GM19240 (cell line): ENCODE measurements around the gene RTN4IP1.
A peak's percentile ranks its signal among the peaks of the same experiment; 100 is the strongest.

Experiments used
- DNase-seq: peaks from one replicate; pipeline ENCODE4 v3.0.0; 2011; ENCODE audit warnings: low spot score; ENCODE audit not compliant: insufficient read length

Gene RTN4IP1

DNA sequence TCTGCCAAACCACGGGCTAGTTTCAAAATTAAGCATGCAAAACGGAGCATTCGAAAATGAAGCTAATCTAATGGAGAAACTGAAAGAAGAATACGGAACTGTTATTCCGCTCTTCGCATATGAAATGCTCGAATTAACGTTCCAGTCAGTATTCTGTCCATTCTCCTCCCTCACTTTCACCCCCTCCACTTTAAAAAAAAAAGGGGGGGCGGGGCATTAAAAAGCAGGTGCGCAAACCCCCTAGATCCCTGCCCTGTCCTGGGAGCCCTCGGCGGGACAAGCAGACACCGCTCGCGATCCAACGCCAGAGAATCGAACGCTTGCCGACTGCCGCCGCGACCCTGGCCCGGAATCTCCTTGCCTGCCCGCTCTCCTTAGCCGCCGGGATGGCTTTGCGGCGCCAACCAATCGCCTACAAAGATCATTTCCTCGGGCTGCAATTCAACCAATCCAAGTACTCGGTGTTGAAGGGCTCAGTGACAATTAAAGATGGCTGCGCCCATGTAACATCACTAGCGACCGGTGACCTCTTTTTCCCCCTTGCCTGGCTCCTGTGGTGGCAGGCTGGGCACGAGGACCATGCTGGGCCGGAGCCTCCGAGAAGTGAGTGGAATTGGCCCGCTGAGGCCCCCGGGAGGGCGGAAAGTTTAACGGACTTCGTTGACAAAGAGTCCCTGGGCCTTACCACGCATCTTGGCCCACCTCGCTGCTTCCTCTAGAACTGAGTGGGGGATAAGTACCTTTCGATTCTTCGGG, at the start of gene RTN4IP1, which contains the start of gene QRSL1:
RTN4IP1 (minus strand) TSS at position 396 of the 756 bp plus-strand sequence. CDS start 477 bp downstream, outside the sequence.
QRSL1 (plus strand) TSS at position 476 of the 756 bp plus-strand sequence; CDS start at position 580, 104 bp downstream.
- peak; percentile 61 for DNase-seq

DNA sequence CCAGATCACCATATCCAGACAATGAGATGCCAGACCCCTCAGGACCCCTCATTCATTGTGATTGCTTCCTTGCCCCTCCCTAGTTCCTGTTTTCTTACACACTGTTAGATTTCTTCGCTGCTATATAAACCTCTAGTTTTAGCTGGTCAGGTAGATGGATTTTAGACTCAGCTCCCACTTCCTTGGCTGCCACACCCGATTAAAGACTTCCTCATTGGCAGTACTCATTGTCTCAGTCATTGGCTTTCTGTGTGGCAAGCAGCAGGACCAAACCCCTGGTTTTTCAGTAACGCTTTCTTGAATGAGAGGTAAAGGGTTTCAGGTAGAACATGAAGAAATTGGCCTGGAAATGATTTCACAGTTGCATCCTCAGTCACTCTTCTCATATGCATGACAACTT, 48.0 kb upstream of the RTN4IP1 start:
- DNase-seq: no peak

- no peak for DNase-seq
These were observed 45.4 kb upstream of the RTN4IP1 start for GRCh38 chr6:106674541-106675229.

DNA sequence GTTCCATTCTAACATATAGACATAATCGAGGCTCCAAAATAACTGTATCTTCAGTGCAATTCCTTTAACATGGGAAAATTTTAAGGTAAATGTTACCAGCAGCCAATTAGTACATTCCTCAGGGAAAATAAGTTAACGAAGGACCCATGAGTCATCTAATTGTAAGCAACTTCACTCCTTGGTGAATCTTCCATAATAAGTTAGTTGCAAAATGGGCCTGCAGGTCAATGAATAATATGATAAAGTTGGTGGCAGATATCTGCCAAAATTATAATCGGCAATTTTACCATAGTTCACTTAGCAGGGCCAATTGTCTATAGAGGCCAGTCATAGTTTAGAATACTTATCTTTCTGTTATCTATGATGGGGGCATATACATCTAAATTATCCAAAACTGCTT, 42.4 kb upstream of the RTN4IP1 start:
- DNase-seq: no peak

DNA sequence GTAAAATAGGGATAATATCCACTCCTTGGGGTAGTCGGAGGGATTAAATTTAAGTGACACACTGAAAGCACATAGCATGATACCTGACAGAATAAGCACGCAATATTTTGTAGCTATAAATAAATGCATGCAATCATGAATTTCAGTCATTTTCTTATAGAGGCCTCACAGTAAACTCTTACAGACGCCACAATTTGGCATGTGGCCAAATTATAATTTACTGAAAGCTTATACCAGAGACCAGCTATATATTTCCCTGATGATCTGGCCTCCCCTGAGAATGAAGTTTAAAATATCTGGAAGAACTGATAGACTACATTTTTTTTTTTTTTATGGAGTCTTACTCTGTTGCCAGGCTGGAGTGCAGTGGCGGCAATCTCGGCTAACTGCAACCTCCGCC, 40.9 kb upstream of the RTN4IP1 start:
- DNase-seq: no peak

GRCh38 chr6:106667022-106667402, 37.7 kb upstream of the RTN4IP1 start:
- no peak for DNase-seq

- peak; percentile 26 for DNase-seq
These were observed 37.2 kb upstream of the RTN4IP1 start for GRCh38 chr6:106666282-106667021.

DNA sequence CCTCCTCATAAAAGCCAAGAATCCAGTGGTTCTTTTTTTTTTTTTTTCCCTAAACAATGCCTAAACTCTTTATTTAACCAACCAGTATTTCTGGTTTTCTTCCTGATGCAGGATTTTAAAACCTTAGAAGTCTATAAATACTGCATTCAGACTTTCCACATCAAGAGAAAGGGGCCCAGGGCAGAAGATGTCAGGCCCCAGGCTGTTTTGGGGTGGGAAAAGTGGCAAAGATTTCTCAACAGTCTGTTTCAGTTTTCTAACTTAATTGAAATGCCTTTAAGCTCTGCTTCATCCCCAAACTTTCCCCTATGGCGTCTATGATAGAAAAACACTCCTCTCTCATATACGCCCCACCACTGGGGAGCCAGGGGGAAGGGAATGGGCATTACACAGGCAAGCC, 33.2 kb upstream of the RTN4IP1 start:
- no peak for DNase-seq

DNA sequence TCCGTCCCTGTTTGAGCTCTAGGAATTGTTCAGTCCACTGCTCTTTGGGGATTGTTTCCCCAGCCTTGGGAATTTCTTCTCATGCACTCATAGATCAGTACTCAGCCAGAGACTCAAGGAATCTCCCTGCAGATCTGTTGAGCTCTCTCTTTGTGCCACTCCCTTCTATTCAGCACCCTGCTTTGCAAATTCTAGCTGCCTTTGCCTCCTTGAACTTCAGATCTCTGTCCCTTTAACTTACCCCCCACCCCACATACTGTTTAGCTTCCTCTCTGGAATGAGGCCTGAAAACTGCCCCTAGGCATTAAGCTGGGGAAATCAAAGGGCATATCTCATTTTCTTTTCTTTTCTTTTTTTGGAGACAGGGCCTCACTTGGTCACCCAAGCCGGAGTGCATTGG, 30.6 kb upstream of the RTN4IP1 start:
- DNase-seq: no peak

DNA sequence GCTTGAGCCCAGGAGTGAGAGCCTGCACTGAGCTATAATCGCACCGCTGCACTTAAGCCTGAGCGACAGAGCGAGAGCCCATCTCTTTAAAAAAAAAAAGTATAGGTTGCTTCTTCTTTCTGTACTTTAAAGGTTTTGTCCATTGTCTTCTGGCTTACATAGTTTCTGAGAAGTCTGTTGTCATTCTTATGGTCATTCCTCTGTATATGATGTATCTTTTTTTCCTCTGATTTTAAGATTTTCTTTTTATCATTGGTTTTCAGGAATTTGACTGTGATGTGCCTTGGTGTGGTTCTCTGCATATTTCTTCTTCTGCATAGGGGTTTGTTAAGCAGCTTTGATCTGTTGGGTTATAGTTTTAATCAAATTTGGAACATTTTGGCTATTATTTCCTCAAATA, 29.2 kb upstream of the RTN4IP1 start:
- no peak for DNase-seq

- DNase-seq: no peak
These were observed 19.5 kb upstream of the RTN4IP1 start for GRCh38 chr6:106648651-106649308.

GRCh38 chr6:106643061-106643460, 13.8 kb upstream of the RTN4IP1 start:
- DNase-seq: no peak

DNA sequence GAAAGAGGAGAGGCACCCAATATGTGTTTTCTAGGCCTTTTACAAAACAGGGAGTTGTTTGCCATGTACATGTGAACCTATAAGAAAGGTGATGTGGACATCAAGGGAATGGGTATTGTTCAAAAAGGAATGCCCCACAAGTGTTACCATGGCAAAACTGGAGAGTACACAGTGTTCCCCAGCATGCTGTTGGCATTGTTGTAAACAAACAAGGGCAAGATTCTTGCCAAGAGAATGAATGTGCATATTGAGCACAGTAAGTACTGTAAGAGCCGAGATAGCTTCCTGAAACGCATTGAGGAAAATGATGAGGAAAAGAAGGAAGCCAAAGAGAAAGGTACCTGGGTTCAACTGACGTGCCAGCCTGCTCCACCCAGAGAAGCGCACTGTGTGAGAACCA, 13.2 kb upstream of the RTN4IP1 start:
- DNase-seq: no peak

DNA sequence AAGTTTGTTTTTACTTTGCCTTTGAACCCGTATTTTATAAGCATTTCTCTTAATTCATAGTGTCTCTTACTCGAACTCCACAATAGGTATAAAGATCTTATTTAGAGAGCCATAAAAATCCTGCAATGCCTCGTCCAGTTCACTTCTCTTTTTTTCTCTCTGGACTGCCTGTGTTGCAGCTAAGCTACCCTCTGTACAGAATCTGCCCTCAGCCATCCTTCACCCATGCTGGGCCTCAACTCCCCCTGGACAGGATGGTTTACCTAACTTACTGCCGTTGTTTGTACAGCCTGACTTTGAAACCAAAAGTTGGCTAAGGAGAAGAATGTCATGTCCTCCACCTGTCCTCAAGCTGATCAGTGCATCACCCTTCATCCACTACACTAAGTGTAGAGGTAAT, 10.5 kb upstream of the RTN4IP1 start:
- no peak for DNase-seq

DNA sequence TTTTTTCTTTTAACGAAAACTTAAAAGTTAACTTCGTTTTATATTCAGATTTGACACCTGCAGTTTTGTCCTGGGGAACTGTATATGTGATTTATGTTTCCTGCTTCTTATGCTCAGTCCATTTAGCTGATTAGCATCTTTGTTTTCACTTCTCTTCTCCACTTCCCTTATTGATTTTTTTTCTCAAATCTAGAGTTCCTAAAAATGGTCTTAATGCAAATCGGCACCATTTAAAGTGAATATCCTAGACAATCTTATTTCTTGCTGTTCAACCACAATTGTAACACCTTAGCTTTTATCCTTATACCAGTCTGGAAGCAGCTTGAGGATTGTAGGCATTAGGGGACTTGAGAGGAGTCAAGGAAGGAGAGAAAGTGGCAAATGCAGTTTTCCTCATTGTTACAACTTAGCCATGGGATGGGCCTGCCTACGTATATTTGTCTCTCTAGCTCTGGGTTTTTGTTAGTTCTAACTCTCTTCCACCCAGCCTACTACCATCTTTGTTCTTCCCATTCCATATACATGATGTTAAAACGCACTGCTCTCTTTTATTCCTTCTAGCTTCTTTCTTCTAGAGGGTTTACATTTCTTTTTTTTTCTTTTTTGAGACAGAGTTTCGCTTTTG, 8.5 kb upstream of the RTN4IP1 start:
- DNase-seq: no peak

GRCh38 chr6:106637051-106637716, 7.9 kb upstream of the RTN4IP1 start:
- no peak for DNase-seq

GRCh38 chr6:106634565-106634964, 5.3 kb upstream of the RTN4IP1 start:
- no peak for DNase-seq

- no peak for DNase-seq
These were observed 2.0 kb upstream of the RTN4IP1 start for GRCh38 chr6:106631346-106631745.

GRCh38 chr6:106630366-106630765, 1.1 kb upstream of the RTN4IP1 start:
- DNase-seq: no peak

DNA sequence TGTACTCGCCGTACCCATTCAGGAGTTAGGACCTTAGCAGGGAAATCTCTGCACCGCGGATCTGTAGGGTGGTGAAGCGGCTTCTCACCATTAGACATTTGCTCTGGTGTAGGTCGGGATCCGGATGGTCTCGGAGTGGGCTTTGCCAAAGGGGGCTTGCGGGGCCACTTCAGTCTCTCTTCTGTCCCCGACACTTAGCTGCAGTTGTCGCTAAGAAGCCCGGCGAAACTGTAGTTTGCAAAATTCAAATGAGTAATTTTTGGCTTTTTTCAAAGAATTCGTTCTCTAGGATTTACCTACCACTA, 513 bp upstream of the RTN4IP1 start:
- no peak for DNase-seq

- DNase-seq: no peak
These were observed 618 bp downstream of the RTN4IP1 start for GRCh38 chr6:106628658-106629102.
